ENCODE results near the gene AKAP12. TPM values are rescaled to one million over a fixed set of nuclear protein-coding genes. Genes with fewer than 3 reads are reported as not detected.

Gene AKAP12
- polyA plus RNA-seq, 1 experiment = 27.7 TPM

DNA sequence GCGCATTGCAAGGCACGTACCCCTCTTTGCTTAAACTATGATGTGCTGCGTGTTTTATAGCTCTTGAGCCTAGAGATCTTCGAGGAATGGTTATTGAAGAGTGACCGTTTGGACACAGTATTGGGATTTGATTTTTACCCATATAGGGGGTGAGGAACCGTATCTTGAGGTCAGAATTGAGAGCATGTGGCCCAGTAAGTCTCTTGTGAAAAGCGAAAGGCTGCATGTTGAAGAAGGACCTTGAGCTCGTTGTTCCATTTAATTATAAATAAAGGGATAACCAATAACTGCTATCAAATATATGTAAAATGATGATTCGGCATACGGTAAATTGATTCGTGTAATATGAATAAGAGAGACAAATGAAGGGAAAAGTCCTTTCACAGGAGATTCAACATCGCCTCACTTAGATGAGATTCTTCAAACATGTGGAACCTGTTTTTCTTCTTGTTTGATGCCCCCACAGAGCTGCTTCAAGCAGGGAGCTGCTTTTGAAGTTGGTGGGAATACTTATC lies 66.6 kb downstream of the AKAP12 start:
- ChIA-PET POLR2A (no interaction called here), CTCF (interaction anchor here (0.7 to 2.0 kb wide), 2 partner anchors 18 to 292 kb away, joined by 3 to 6 read pairs; no protein-coding TSS in a partner anchor)
- no peak overlapping the region for H3K4me3 ChIP-seq (ENCODE audit: low read depth, low read length)
- no peaks in the 10 kb centered on the region; the same call in none of the 2 replicates for H3K36me3 ChIP-seq (ENCODE audit: control insufficient read depth, insufficient read depth, low read length)
- no peaks in the 10 kb centered on the region for H3K27me3 ChIP-seq (ENCODE audit: control insufficient read depth, insufficient read depth, low read length)
- TF ChIP-seq, protein P1, sequence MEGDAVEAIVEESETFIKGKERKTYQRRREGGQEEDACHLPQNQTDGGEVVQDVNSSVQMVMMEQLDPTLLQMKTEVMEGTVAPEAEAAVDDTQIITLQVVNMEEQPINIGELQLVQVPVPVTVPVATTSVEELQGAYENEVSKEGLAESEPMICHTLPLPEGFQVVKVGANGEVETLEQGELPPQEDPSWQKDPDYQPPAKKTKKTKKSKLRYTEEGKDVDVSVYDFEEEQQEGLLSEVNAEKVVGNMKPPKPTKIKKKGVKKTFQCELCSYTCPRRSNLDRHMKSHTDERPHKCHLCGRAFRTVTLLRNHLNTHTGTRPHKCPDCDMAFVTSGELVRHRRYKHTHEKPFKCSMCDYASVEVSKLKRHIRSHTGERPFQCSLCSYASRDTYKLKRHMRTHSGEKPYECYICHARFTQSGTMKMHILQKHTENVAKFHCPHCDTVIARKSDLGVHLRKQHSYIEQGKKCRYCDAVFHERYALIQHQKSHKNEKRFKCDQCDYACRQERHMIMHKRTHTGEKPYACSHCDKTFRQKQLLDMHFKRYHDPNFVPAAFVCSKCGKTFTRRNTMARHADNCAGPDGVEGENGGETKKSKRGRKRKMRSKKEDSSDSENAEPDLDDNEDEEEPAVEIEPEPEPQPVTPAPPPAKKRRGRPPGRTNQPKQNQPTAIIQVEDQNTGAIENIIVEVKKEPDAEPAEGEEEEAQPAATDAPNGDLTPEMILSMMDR (IDR thresholded peaks at IDR 0.05; ENCODE audit: insufficient read depth, low read depth, low read length) = no peak
- DNase-seq (ENCODE audit: low read depth) = no peak

DNA sequence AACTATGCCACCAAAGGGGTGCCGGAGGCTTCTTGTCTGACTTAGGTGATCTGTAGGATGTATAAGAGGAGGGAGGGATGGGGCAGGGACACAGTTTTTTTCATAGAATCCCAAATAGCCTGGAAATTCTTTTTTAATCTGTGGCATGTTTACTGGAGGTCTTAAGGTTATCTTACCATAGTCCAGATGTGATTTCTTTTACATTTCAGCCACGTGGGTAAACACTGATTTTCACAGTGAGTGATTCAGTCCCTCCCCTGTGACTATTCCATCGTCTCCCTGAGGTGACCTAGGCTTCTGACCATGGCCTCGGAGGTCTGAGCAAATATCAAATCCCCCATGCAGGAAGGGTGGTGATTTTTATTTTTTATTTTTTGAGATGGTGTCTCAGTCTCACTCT lies 67.7 kb downstream of the AKAP12 start:
- ChIA-PET POLR2A (no interaction called here), CTCF (interaction anchor here (2.6 kb wide), 1 partner anchor 17 kb away, joined by 15 read pairs; no protein-coding TSS in a partner anchor)
- Histone ChIP-seq H3K36me3 (ENCODE audit: control insufficient read depth, insufficient read depth, low read length) (no peaks in the 10 kb centered on the region; the same call in none of the 2 replicates), H3K27me3 (ENCODE audit: control insufficient read depth, insufficient read depth, low read length) (no peaks in the 10 kb centered on the region), H3K4me3 (ENCODE audit: low read depth, low read length) (no peak overlapping the region)
- DNase-seq (ENCODE audit: low read depth) = no peak
- TF ChIP-seq, protein P1 (IDR thresholded peaks at IDR 0.05; ENCODE audit: insufficient read depth, low read depth, low read length) = no peak

DNA sequence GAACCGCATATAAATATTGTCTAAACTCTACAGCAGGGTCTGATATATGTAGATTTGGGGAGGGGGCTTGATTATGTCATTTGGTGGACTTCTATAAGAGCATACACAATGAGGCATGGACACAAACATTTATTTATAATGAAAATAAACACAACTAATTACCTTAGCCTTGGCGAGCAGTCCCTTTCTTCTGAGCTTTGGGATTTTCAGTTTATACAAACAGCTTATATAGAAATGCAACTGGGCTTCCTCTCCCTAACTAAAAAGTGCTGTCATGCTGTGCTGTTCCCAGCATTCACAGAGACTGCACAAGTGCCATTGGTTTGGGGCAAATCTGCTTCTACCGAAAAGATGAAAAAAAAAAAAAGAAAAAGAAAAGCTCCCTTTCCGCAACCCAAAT lies 69.9 kb downstream of the AKAP12 start:
- no peaks in the 10 kb centered on the region for H3K27me3 ChIP-seq (ENCODE audit: control insufficient read depth, insufficient read depth, low read length)
- no peak for DNase-seq (ENCODE audit: low read depth)
- CTCF ChIA-PET = interaction anchor here (1.4 to 2.6 kb wide), 2 partner anchors 15 to 295 kb away, joined by 4 to 15 read pairs; no protein-coding TSS in a partner anchor
- POLR2A ChIA-PET = interaction anchor here (0.7 kb wide), 1 partner anchor 15 kb away, joined by 8 read pairs; no protein-coding TSS in a partner anchor
- TF ChIP-seq, protein P1 (IDR thresholded peaks at IDR 0.05; ENCODE audit: insufficient read depth, low read depth, low read length) = no peak
- no peaks in the 10 kb centered on the region; the same call in none of the 2 replicates for H3K36me3 ChIP-seq (ENCODE audit: control insufficient read depth, insufficient read depth, low read length)
- no peak overlapping the region for H3K4me3 ChIP-seq (ENCODE audit: low read depth, low read length)

DNA sequence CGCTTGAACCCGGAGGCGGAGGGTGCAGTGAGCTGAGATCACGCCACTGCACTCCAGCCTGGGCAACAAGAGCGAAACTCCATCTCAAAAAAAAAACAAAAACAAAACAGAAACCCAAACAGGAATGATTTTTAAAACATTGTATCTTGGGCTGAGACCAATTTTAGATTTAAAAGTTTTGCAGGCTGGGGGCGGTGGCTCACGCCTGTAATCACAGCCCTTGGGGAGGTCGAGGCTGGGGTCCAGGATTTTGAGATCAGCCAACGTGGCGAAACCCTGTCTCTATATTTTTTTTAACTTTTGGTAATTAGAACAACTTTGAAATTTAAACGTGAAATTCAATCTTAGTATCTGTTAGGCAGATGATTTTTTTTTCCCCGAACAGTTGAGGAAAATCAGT lies 70.5 kb downstream of the AKAP12 start:
- ChIA-PET CTCF (interaction anchor here (1.4 kb wide), 1 partner anchor 295 kb away, joined by 4 read pairs; no protein-coding TSS in a partner anchor), POLR2A (no interaction called here)
- TF ChIP-seq, protein P1 (IDR thresholded peaks at IDR 0.05; ENCODE audit: insufficient read depth, low read depth, low read length) = no peak
- Histone ChIP-seq H3K27me3 (ENCODE audit: control insufficient read depth, insufficient read depth, low read length) (no peaks in the 10 kb centered on the region), H3K4me3 (ENCODE audit: low read depth, low read length) (no peak overlapping the region), H3K36me3 (ENCODE audit: control insufficient read depth, insufficient read depth, low read length) (no peaks in the 10 kb centered on the region; the same call in none of the 2 replicates)
- no peak for DNase-seq (ENCODE audit: low read depth)

DNA sequence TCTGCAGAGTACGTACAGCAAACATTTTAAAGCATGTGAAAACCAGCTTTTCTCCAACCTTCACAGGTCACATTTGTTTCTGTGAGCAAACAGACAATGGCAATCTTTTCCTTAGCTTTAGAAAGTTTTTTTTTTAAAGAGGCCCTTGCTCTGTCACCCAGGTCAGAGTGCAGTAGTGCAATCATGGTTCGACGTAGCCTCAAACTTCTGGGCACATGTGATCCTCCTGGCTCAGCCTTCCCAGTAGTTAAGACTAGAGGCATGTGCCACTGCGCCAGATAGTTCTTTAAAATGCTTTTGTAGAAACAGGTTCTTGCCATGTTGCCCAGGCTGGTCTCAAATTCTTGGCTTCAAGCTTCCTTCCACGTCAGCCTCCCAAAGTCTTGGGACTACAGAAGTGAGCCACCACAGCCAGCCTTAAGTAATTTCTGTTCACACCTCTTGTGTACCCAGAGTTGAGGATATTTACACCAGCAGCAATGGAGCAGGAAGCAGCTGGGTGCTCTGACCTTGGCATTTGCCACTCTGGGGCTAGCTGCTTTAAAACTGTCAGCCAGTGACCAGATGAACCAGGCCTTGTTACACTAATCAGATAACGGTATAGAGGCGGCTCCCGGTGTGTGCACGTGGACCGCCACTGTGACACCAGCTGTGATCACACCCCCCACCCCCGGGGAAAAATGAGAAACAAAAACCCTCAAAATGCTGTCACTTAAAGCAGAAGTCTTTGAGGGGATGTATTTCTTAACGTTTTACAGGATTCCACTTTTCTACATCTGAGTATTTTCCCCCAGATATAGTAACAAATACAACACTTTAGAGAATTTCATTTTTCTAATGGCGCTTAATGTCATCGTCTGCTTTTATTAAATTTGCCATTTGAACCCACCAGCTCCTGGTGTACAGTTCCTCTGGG lies 71.3 kb downstream of the AKAP12 start:
- CTCF ChIA-PET = interaction anchor here (0.5 kb wide), 1 partner anchor 417 kb away, joined by 3 read pairs; no protein-coding TSS in a partner anchor
- Histone ChIP-seq H3K36me3 (ENCODE audit: control insufficient read depth, insufficient read depth, low read length) (no peaks in the 10 kb centered on the region; the same call in none of the 2 replicates), H3K27me3 (ENCODE audit: control insufficient read depth, insufficient read depth, low read length) (no peaks in the 10 kb centered on the region), H3K4me3 (ENCODE audit: low read depth, low read length) (no peak overlapping the region)
- TF ChIP-seq, protein P1 (IDR thresholded peaks at IDR 0.05; ENCODE audit: insufficient read depth, low read depth, low read length) = no peak
- DNase-seq (ENCODE audit: low read depth) = no peak
- POLR2A ChIA-PET = no interaction called here

All from BJ (cell line).